ENCODE results near the gene PDZRN3.

PDZRN3 gene

DNA sequence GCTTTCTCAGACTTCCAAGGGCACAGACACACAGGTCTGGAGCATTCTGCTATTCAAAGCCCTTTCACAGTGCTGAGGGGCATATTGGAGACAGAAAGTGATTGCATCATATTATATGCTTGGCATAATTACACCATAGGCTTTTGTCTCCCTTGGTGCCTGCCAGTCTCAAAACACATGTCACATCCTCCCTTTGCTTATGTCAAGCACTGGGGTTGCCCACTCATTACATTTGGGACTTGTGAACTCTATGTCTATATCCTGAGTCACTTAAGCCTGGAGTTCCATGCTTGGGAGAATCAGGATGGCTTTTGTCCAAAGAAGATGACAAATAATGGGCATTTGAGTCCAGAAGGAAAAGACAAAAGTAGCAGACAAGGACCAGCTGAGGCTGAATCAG, 12.3 kb upstream of the PDZRN3 start:
- ATAC-seq: no peak

GRCh38 chr3:73635254-73635653, 10.5 kb upstream of the PDZRN3 start:
- no peak for ATAC-seq
- no peak for TF ChIP-seq TOX (CRISPR knock-in tag; IDR thresholded peaks at IDR 0.05; ENCODE audit: borderline replicate concordance)

More for the DNA sequence above, 12.3 kb upstream of the PDZRN3 start:
- TF ChIP-seq ZNF8 (CRISPR knock-in tag; IDR thresholded peaks at IDR 0.05) (no peak), ZFP30 (CRISPR knock-in tag; IDR thresholded peaks at IDR 0.05) (no peak), PATZ1 (CRISPR knock-in tag; IDR thresholded peaks at IDR 0.05; ENCODE audit: borderline replicate concordance) (no peak)

- no peak for TF ChIP-seq ZNF565 (CRISPR knock-in tag; conservative IDR thresholded peaks at IDR 0.05; ENCODE audit: low read depth)
- no peak for TF ChIP-seq ZC3H10 (CRISPR knock-in tag; IDR thresholded peaks at IDR 0.05)
- TF ChIP-seq ISL1 (CRISPR knock-in tag; IDR thresholded peaks at IDR 0.05): peak; percentile 94
- no peak for TF ChIP-seq ZFP30 (CRISPR knock-in tag; IDR thresholded peaks at IDR 0.05)
- peak; percentile 52 for TF ChIP-seq TSHZ2 (CRISPR knock-in tag; IDR thresholded peaks at IDR 0.05)
- TF ChIP-seq, protein P1, sequence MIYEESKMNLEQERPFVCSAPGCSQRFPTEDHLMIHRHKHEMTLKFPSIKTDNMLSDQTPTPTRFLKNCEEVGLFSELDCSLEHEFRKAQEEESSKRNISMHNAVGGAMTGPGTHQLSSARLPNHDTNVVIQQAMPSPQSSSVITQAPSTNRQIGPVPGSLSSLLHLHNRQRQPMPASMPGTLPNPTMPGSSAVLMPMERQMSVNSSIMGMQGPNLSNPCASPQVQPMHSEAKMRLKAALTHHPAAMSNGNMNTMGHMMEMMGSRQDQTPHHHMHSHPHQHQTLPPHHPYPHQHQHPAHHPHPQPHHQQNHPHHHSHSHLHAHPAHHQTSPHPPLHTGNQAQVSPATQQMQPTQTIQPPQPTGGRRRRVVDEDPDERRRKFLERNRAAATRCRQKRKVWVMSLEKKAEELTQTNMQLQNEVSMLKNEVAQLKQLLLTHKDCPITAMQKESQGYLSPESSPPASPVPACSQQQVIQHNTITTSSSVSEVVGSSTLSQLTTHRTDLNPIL (CRISPR knock-in tag; IDR thresholded peaks at IDR 0.05; ENCODE audit: low read depth): peak; percentile 82; the same call in 1 of the 2 replicates
- peak; percentile 52 for TF ChIP-seq ZFP3 (CRISPR knock-in tag; IDR thresholded peaks at IDR 0.05)
- 0 out of 2 replicates have a peak, but pooled peaks have one; percentile 5 for TF ChIP-seq SNAI2 (CRISPR knock-in tag; IDR thresholded peaks at IDR 0.05)
- peak; percentile 65; the same call in 1 of the 2 replicates for TF ChIP-seq TCF4 (CRISPR knock-in tag; IDR thresholded peaks at IDR 0.05; ENCODE audit: borderline replicate concordance)
- TF ChIP-seq PATZ1 (CRISPR knock-in tag; IDR thresholded peaks at IDR 0.05; ENCODE audit: borderline replicate concordance): peak; percentile 23; the same call in 1 of the 2 replicates
- TF ChIP-seq TOX (CRISPR knock-in tag; IDR thresholded peaks at IDR 0.05; ENCODE audit: borderline replicate concordance): no peak
- TF ChIP-seq GLIS3 (CRISPR knock-in tag; IDR thresholded peaks at IDR 0.05): 0 out of 2 replicates have a peak, but pooled peaks have one; percentile 47
- TF ChIP-seq RARB (CRISPR knock-in tag; IDR thresholded peaks at IDR 0.05): no peak
- no peak for TF ChIP-seq ESRRG (CRISPR knock-in tag; IDR thresholded peaks at IDR 0.05)
- TF ChIP-seq POU6F1 (CRISPR knock-in tag; IDR thresholded peaks at IDR 0.05; ENCODE audit: borderline replicate concordance, low read depth): peak; percentile 46; the same call in 1 of the 2 replicates
- TF ChIP-seq CSDC2 (CRISPR knock-in tag; IDR thresholded peaks at IDR 0.05): peak; percentile 75
- no peak for TF ChIP-seq ZNF70 (CRISPR knock-in tag; IDR thresholded peaks at IDR 0.05)
- ATAC-seq: peak; percentile 86
These were observed 9.2 kb upstream of the PDZRN3 start for GRCh38 chr3:73633916-73634344.

DNA sequence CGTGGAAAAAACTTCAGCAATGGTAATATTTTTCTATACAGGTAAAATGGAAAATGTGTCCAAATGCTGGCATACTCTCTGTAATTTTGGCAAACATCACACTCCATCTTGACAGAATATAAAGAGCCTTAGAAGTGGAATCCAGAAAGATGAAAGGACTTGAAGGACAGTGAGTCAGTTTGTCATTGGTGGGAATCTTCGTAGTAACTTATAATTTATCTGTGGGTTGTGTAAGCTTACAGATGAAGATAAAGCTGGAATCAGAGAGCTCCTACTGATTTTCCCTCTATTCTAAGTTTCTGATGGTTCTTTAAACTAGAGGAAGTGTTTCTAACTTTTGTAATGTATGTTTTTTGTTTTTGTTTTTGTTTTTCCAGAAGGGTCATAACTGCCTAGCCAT, 8.7 kb upstream of the PDZRN3 start:
- no peak; the same call in 1 of the 3 replicates for ATAC-seq
- TF ChIP-seq ARNTL (CRISPR knock-in tag; IDR thresholded peaks at IDR 0.05; ENCODE audit: borderline replicate concordance, low read depth): no peak
- no peak for TF ChIP-seq CSRNP3 (CRISPR knock-in tag; IDR thresholded peaks at IDR 0.05)
- TF ChIP-seq ZNF70 (CRISPR knock-in tag; IDR thresholded peaks at IDR 0.05): no peak
- no peak for TF ChIP-seq ZNF565 (CRISPR knock-in tag; conservative IDR thresholded peaks at IDR 0.05; ENCODE audit: low read depth)
- TF ChIP-seq POU6F1 (CRISPR knock-in tag; IDR thresholded peaks at IDR 0.05; ENCODE audit: borderline replicate concordance, low read depth): no peak
- no peak for TF ChIP-seq TCF4 (CRISPR knock-in tag; IDR thresholded peaks at IDR 0.05; ENCODE audit: borderline replicate concordance)
- TF ChIP-seq ESRRG (CRISPR knock-in tag; IDR thresholded peaks at IDR 0.05): no peak
- TF ChIP-seq CSDC2 (CRISPR knock-in tag; IDR thresholded peaks at IDR 0.05): no peak
- TF ChIP-seq ZFP3 (CRISPR knock-in tag; IDR thresholded peaks at IDR 0.05): no peak
- no peak for TF ChIP-seq RARB (CRISPR knock-in tag; IDR thresholded peaks at IDR 0.05)
- no peak for TF ChIP-seq PATZ1 (CRISPR knock-in tag; IDR thresholded peaks at IDR 0.05; ENCODE audit: borderline replicate concordance)
